B cell (primary cell): ENCODE results near the gene CADM2.

Source experiments
- EZH2 ChIP-seq: IDR thresholded peaks from 2 replicates; pipeline ENCODE4 v1.6.1; 2012; ENCODE audit warnings: borderline replicate concordance, low read depth, mild to moderate bottlenecking, moderate library complexity, low read length; ENCODE audit not compliant: insufficient read depth, poor library complexity, severe bottlenecking
- TF ChIP-seq, protein P1 (sequence below): fragments of 200-600 bp; IDR thresholded peaks from one replicate; pipeline ENCODE4 v1.8.0; 2022; ENCODE audit warnings: antibody characterized with exemption, mild to moderate bottlenecking

DNA sequence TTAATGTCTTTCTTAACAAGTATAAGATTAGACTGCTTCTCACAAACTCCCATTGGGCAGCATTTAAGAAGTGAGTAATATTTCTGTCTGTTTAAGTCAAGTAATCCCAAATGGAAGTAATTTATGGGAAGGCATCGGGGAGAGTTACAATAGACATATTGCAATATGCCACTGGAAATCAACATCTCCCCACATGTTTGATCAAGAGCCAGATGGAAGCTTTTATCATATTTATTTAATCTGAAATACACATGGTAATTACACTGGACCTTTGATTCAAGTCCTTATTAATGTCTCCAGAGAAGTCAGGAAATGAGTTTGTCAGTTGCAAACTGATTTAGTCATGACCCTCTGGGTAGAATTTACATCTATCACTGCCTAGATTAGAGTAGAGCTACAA, 1088.4 kb downstream of the CADM2 start:
- TF ChIP-seq EZH2 = no peak
- TF ChIP-seq, protein P1, sequence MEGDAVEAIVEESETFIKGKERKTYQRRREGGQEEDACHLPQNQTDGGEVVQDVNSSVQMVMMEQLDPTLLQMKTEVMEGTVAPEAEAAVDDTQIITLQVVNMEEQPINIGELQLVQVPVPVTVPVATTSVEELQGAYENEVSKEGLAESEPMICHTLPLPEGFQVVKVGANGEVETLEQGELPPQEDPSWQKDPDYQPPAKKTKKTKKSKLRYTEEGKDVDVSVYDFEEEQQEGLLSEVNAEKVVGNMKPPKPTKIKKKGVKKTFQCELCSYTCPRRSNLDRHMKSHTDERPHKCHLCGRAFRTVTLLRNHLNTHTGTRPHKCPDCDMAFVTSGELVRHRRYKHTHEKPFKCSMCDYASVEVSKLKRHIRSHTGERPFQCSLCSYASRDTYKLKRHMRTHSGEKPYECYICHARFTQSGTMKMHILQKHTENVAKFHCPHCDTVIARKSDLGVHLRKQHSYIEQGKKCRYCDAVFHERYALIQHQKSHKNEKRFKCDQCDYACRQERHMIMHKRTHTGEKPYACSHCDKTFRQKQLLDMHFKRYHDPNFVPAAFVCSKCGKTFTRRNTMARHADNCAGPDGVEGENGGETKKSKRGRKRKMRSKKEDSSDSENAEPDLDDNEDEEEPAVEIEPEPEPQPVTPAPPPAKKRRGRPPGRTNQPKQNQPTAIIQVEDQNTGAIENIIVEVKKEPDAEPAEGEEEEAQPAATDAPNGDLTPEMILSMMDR = no peak
